GM19328 (cell line): Measurements from ENCODE around the gene CPLANE2.
A peak's percentile ranks its signal among the peaks of the same experiment; 100 is the strongest.
"Not testable (repeated sequence)": the region's sequence is repeated elsewhere in the genome, so short reads cannot be mapped to it uniquely, and the experiment has no call there.

Experiments
- ATAC-seq: cut with Tn5 transposase; IDR thresholded peaks from one replicate; pipeline ENCODE4 v1.9.1; 2021; ENCODE audit warnings: mild to moderate bottlenecking, moderate library complexity; ENCODE audit not compliant: unreplicated experiment

CPLANE2 gene

DNA sequence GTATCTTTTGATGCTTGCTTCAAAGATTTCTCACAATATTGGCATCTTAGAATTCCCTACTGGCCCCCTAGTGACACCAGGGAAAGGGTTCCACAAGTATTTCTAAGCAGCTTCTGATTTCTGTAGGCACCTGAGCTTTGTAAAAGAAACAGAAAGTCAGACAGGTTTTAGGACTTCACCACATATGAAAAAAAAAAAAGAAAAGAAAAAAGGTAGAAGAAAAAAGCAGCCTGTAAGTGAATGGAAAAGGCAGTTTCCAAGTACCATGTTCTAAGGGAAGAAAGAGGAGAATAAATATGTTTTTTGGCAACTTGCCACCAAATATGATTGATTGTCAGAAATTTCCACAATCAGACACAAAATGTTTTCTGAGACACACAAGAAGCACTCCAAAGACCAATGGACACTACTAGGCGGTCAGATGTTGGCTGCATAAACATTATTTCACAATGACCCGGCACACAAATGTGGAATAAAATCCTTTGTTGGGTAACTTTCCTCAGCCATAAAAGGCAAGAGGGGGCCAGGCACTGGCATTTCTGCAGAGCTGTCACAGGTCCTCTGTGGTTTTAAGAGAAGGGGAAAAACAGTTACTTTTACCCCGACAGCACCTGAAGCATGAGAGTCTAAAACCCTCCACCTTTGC is 12.7 kb upstream of the CPLANE2 start:
- ATAC-seq = no peak

DNA sequence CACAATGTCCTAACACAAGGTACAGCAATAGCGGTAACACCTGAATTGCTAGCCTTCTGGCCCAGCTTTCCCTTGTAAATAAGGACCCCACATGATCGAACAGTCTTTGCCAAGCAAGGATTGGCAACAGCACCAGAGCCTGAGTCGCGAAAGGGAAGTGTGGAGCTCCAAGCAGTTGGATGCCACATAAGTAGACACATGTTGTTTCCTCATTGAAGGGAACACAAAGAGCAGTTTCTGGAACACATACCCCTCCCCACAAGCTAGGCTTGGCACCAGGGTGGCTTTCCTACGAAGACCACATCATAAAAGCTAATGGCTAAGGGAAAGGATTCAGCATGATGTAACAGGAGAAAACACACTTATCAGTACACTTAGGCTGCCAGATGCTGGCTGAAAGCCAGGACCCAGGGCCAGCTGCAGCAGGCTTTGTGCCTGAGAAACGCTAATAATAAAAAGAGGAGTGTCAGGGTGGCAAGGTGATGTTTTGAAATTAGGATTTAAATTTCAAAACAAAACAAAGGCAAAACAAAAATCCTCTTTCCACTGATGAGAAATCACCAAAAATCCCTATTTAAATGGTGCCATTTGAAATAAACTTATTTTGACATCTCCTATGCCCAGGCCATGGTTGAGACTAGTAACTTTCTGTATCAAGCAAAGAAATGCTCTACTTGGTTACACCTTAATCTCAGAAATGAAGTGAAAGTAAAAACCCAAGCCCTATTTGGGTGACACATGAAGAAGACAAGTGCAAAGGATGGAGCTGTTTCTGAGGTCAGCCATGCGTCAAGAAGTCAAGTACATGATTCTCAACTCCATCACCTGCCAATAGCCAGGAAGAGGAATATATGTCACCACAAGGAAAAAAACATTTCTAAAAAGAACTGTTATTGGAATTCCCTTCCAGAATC is 11.9 kb upstream of the CPLANE2 start:
- peak; percentile 53 for ATAC-seq

DNA sequence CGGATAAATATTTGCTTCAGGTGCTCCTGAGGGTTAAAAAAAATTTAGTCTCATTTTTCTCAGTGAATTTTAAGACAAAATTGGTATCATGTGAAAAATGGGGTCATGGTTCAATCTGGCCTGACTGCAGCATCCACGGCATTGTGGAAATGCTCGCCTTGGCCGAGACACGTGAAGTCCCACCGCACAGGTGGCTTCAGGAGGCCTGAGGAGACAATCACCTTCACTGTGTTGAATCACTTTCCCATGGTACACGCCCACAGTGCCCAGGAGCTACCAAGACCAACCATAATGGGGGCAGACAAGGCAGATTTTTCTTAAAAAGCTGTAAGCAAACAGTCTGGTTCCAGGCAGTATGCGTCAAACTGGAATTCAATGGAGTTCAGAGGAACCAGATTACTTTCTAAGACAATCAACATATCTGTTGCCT is 11.0 kb upstream of the CPLANE2 start:
- no peak for ATAC-seq

DNA sequence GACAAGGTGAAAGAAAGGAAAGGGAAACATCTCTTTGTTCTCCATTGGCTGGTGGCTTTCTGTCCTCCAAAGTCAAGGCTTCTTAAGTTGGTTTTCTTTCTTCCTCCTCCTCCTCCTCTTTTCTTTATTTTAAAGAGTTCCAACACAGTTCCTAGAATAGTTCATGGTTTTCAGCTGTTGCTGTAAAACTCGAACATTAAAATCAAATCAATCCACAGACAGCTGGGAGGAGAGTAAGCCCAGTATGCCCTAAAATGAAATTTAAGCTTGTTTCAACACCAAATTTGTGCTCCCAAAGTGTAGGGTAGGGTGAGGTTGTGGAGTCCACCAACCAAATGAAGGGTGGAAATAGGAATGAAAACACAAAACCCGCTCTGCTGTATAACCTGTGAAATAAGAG is 10.5 kb upstream of the CPLANE2 start:
- ATAC-seq = no peak

DNA sequence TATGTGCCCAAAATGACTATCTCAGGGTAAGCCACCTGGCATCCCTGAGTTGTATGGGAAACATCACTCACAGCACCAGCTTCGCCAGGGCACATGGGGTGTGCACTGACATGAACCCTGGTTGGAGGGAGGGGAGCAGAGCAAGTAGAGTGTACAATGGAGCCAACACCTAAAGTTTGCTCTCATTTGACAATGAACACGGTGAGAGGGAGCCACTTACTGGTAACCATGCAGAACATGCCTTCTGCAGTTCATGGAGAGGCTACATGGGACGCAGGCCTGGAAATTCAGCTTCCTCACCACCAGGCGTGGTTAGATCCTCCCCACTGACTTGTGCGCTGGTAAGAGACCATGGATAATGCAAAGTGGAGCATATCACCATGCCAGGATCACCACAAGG is 10.0 kb upstream of the CPLANE2 start:
- ATAC-seq = no peak

DNA sequence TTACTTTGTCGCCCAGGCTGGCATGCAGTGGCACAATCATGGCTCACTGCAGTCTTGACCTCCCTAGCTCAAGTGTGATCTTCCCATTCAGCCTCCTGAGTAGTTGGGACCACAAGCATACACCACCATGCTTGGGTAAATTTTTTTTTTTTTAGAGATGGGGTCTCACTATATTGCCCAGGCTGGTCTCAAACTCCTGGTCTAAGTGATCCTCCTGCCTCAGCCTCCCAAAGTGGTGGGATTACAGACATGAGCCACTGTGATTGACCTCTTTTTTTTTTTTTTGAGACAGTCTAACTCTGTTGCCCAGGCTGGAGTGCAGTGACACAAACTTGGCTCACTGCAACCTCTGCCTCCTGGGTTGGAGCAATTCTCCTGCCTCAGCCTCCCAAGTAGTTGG is 9.3 kb upstream of the CPLANE2 start:
- ATAC-seq = not testable (repeated sequence)

DNA sequence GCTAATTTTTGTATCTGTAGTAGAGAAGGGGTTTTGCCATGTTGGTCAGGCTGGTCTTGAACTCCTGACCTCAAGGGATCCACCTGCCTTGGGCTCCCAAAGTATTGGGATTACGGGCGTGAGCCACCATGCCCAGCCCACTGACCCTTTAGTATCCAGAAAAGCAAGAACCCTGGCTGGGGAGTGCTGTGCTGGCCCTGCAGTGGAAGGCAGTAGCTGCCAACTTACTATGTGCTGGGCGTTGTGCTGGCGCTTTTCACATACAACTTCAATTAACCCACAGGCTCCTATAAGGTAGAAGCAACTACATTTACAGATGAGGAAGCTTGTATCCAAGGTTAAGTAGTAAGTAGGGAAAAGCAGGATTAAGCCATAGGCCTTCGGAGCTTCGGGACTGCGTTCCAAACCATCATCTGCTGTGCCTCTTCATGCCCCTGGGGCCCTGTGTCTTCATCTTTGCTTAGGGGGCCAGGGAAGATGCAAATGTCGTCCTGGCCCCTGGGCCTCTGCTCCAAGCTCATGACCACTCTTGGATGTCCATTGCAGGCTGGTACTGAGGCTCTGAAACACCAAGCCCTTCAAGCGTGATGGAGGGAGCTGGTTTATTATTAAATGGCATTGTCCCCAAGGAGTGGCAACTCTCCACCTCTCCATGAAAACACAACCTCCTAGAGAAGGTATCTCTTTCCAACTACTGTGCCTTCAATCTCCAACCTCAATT is 8.7 kb upstream of the CPLANE2 start:
- ATAC-seq = no peak

DNA sequence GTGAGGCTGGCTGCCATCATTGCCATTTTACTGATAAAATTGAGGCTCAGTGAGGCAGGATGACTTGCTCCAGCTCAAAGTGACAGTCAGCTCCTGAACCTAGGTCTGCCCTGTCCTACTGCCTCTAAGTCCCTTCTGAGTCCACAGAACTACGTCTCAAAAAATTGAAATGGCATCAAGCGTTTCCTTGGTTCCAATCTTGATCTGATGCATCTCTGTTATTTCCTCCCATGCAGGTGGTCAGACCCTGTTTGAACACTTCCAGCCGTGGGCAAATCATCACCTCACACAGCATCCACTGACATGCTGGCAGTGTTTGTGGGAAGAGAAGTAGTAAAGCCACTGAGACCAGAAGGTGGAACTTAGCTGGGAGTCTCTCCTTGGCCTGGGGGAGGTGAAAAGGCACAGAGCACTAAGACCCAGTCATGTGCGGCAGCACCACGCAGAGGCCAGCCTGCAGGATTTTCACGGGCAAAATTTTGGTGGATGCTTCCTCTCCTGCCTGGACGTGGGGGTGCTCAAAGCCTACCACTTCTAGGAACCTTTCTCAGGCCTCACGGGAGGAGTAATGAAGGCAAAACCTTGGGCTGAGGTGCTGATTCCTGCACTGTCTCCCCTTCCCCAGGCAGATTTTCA is 7.8 kb upstream of the CPLANE2 start:
- no peak for ATAC-seq

DNA sequence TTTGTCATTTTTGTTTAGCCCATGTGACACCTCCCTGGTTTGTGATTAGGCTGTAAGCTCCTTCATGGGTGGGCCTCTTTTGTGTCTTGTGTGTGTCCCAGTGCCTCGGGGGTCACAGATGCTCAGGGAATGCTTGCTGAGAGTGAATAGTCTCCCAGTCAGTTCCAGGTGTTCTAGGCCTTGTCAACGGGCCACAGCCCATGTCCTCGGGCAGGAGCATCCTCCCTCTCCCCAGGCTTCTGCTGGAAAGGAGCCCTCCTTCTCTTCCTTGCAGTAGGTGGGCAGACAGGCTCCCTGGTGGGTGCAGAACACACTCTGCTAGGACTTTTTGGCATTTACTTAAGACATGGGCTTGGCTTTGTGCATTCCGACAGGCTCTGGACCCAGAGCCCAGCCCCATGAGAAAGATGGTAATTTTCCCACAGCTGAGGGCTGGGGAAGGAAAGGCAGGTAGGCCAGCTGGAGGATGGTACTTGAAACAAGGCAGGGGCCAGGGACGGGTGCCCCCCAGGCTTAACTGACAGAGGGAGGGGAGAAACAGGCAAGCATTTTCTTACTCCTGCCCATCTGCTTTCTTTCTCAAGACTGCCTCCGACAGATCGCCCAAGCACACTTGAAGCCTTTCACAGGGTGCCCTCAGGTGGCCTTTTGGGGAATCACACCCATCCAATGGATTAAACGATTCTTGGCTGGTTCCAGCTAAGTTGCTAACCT is 7.1 kb upstream of the CPLANE2 start:
- no peak for ATAC-seq

DNA sequence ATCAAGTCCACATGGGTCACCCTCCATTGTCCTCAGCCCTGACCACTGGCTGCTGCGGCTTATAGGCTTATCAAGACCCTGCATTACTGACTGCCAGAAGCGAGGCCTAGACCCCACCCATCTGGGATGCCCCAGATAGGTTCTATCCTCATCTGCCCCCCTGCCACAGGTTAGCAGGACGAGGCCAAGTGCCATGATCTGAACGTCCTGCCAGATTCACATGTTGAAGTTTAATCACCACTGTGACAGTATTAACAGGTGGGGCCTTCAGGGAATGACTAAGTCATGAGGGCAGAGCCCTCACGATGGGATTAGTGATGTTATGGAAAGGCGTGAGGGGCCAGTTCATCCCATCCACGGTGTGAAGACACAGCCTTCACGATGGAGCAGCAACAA is 6.2 kb upstream of the CPLANE2 start:
- ATAC-seq = no peak

DNA sequence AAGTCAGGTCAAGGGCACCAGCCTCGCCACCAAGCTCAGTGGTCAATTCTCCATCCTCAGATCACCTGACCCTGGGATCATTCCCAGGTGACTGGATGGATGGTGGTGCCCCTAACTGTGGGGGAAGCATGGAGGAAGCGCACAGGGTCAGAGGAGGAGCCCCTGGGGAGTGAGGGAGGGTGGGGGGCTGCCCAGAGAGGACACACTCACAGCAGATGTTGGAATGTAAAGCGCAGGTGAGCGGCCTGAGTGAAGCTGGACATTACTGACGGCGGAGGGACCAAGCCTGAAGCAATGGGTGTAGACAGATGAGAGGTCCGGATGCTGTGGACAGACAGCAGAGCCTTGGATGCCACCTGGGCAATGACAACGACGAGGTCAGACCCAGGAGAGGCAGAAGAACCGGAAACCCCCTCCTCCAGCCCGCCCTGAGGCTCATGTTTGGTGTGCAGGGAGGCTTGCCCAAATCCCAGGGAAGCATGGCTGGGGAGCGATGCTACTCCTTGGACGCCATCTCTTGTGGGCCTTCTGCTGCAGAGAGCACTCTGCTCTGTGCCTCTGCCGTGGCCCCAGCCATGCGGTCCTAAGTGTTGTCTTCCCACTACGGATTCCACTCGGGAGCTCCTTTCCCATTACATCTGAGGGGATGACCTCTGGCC is 5.7 kb upstream of the CPLANE2 start:
- ATAC-seq = no peak

DNA sequence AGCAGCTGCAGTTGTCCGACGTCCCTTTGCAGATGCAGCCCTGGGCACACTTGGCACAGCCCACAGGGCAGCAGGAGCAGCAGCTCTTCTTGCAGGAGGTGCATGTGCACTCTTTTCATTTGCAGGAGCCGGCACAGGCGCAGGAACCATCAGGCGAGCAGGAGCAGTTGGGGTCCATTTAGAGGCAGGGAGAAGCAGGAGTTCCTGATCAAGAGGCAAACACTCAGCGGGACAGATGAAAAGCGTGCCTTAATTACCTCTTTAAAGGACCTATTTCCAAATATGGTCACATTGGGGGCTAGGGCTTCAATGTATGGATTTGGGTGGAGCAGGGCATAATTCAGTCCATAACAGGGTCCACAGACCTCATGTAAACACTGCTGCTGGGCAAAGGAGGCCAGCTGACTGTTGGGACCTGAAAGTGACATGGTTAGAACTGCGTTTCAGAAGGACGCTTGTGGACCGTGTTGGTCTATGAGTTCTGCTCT is 4.3 kb upstream of the CPLANE2 start:
- ATAC-seq = no peak

DNA sequence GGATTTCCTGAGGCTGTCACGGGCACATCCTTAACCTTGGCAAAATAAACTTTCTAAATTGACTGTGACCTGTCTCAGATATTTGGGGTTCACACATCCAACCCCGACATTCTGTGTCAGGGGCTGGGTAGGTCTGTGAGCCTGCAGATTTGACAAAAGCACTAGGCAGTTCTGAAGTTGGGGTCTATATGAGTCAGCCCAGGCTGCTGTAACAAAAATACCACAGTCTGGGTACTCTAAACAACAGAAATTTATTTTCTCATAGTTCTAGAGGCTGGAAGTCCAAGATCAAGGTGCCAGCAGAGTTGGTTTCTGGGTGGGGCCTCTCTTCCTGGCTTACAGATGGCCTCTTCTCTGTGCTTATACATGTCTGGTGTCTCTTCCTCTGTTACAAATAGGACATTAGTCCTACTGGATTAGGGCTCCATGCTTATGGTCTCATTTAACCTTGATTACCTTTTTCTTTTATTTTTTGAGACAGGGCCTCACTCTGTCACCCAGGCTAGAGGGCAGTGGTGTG is 3.0 kb upstream of the CPLANE2 start:
- no peak for ATAC-seq

DNA sequence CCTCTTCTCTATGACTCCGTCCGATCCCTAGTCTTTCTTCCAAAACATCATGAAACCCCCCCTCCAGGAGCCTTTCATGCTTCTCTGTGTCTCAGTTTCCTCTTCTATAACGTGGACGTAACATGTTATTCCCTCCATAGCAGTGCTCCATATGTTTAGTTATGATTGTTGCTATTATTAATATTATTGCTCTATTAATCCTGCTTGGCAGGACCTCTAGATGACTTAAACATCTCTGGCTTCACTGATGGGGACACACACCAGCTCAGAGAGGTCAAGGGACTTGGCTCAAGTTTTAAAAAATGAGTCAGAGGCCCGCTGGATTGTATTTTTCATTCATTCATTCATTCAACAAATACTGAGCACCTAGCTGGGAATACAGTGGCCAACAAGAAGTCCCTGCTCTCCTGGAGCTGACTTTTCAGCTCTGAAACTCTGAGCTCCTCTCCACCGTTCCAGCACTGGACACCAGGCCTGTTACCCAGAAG is 404 bp upstream of the CPLANE2 start:
- ATAC-seq = no peak

DNA sequence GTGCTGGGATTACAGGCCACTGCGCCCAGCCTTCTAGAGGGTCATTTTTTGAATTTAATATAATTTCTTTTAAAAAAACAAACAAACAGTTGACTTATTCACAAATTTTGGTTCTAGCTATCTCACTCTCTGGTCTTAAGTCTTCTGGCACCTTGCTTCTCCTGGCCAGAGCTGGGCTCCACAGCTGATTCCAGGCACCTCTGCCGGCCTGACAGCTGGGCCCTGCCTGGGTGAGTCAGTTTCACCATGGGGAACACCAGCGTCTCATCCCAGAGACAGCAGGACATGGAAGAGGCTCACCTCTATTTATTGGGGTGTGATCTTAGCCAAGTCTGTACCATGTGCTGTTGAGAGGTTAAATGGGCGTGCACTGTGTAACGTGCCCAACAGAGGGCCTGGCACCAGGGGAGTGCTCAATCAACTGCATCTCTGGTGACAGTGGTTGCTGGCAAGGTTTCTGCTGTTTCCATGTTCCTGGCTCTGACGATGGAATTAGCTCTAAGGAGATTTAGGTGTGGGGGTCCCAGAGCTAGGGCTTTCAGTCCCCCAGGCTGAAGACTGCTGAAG is 956 bp downstream of the CPLANE2 start:
- ATAC-seq = peak; percentile 44

DNA sequence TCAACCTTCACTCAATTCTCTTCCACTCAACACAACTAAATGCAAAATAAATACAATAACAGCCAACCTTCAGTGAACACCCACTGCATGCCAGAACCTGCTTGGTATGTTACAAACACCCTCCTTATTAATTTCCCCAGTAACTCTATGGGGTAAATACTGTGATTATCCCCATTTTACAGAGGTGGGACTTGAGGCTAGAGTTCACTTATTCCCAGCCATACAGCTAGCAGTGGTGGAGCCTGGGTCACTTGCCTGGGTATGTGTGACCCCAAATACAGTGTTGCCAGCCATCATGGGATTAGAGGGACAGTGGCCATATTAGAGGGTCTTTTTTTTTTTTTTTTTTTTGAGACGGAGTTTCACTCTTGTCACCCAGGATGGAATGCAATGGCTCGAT is 1.6 kb downstream of the CPLANE2 start:
- ATAC-seq = no peak

DNA sequence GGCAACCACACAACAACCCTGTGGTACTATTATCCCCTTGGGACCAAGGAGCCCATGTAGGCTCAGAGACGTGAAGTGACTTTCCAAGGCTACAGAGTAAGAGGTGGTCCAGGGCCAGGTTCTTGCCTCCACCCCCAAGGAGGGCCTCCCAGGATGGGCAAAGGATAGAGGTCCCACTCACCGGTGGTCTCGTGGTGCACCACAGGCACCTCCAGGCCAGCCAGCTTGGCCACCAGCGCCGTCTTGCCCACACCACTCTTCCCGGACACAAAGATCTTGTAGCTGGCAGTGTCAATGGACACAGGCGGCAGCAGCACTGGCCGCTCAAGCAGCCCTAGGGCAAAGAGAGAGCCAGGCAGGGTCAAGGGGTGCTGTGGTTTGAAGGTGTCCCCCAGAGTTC is 3.6 kb downstream of the CPLANE2 start:
- ATAC-seq = no peak

DNA sequence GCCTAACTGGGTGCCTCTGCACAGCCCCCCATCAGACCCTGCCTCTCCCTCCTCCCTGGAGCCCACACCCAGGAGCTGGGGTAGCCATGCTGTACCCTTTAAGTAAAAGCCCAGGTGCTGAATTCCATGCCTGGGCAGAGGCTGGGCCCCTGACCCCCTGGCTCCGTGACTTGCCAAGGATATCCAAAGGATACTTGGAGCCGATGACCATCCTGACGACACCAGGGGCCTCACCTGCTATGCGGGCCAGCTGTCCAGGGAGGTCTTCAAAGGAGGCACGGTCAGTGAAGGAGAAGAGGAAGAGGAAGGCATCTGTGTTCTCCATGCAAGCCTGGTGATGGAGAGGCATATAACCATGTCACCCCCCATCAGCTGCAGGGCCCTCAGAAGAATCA is 4.7 kb downstream of the CPLANE2 start:
- no peak for ATAC-seq
